ENCODE results near the gene ZNF532.
A peak's percentile ranks its signal among the peaks of the same experiment; 100 is the strongest.

ZNF532 gene

GRCh38 chr18:58845928-58846724, 18.6 kb upstream of the ZNF532 start:
- DNase-seq (ENCODE audit: low read depth), result no peak
- no peak overlapping the region for H3K4me3 ChIP-seq (ENCODE audit: low read depth, low read length)
- TF ChIP-seq POLR2A (IDR thresholded peaks at IDR 0.05; ENCODE audit: extremely low read depth, insufficient read length), result no peak
- TF ChIP-seq MAX (IDR thresholded peaks at IDR 0.05; ENCODE audit: low read depth, low read length), result no peak
- TF ChIP-seq CTCF (IDR thresholded peaks at IDR 0.05; ENCODE audit: low read depth, low read length), result no peak
- no peak for TF ChIP-seq MYC (IDR thresholded peaks at IDR 0.05; ENCODE audit: low read depth, low read length)

GRCh38 chr18:58847383-58848071, 17.1 kb upstream of the ZNF532 start:
- TF ChIP-seq MAX (IDR thresholded peaks at IDR 0.05; ENCODE audit: low read depth, low read length) (no peak), POLR2A (IDR thresholded peaks at IDR 0.05; ENCODE audit: extremely low read depth, insufficient read length) (no peak), CTCF (IDR thresholded peaks at IDR 0.05; ENCODE audit: low read depth, low read length) (no peak), MYC (IDR thresholded peaks at IDR 0.05; ENCODE audit: low read depth, low read length) (no peak)
- no peak overlapping the region for H3K4me3 ChIP-seq (ENCODE audit: low read depth, low read length)
- no peak for DNase-seq (ENCODE audit: low read depth)

GRCh38 chr18:58848685-58849084, 16.0 kb upstream of the ZNF532 start:
- peak; percentile 63 for DNase-seq (ENCODE audit: low read depth)
- no peak overlapping the region for H3K4me3 ChIP-seq (ENCODE audit: low read depth, low read length)

GRCh38 chr18:58850786-58851469, 13.7 kb upstream of the ZNF532 start:
- TF ChIP-seq MAX (IDR thresholded peaks at IDR 0.05; ENCODE audit: low read depth, low read length) (no peak), CTCF (IDR thresholded peaks at IDR 0.05; ENCODE audit: low read depth, low read length) (no peak), MYC (IDR thresholded peaks at IDR 0.05; ENCODE audit: low read depth, low read length) (no peak), POLR2A (IDR thresholded peaks at IDR 0.05; ENCODE audit: extremely low read depth, insufficient read length) (no peak)
- H3K4me3 ChIP-seq (ENCODE audit: low read depth, low read length), result no peak overlapping the region
- no peak for DNase-seq (ENCODE audit: low read depth)

More at GRCh38 chr18:58848685-58849084, 16.0 kb upstream of the ZNF532 start:
- TF ChIP-seq CTCF (IDR thresholded peaks at IDR 0.05; ENCODE audit: low read depth, low read length) (no peak), MAX (IDR thresholded peaks at IDR 0.05; ENCODE audit: low read depth, low read length) (no peak), MYC (IDR thresholded peaks at IDR 0.05; ENCODE audit: low read depth, low read length) (no peak), POLR2A (IDR thresholded peaks at IDR 0.05; ENCODE audit: extremely low read depth, insufficient read length) (no peak)

GRCh38 chr18:58851856-58852255, 12.8 kb upstream of the ZNF532 start:
- no peak overlapping the region for H3K4me3 ChIP-seq (ENCODE audit: low read depth, low read length)
- TF ChIP-seq CTCF (IDR thresholded peaks at IDR 0.05; ENCODE audit: low read depth, low read length) (no peak), POLR2A (IDR thresholded peaks at IDR 0.05; ENCODE audit: extremely low read depth, insufficient read length) (no peak), MYC (IDR thresholded peaks at IDR 0.05; ENCODE audit: low read depth, low read length) (no peak), MAX (IDR thresholded peaks at IDR 0.05; ENCODE audit: low read depth, low read length) (no peak)
- no peak for DNase-seq (ENCODE audit: low read depth)
